GM13977 (cell line): ENCODE measurements around the gene COL13A1.

ENCODE experiments used
- DNase-seq: peaks from one replicate; pipeline ENCODE4 v3.0.0; 2012; ENCODE audit warnings: low spot score
- CTCF ChIP-seq: IDR thresholded peaks from 2 replicates; pipeline ENCODE4 v1.5.1; 2012; ENCODE audit warnings: mild to moderate bottlenecking, control low read depth; ENCODE audit not compliant: insufficient read depth; ENCODE audit errors: extremely low read depth, missing control alignments
- in situ Hi-C: fragments of 300-500 bp; cut with MboI; formaldehyde crosslinking; loops from one replicate; pipeline ENCODE4 v1.12.0; 2022; ENCODE audit warnings: low sequenced_read_pairs, low pct_unique_long_range_greater_than_20kb, mixed read lengths, inconsistent platforms; ENCODE audit not compliant: unreplicated experiment

COL13A1 gene

GRCh38 chr10:69897999-69898398 lies 96.3 kb downstream of the COL13A1 start:
- in situ Hi-C loops, result no loop called here
- TF ChIP-seq CTCF, result no peak
- DNase-seq, result no peak

- DNase-seq, result no peak
- in situ Hi-C loops, result no loop called here
- TF ChIP-seq CTCF, result no peak
Measured at GRCh38 chr10:69898524-69898923, 96.8 kb downstream of the COL13A1 start.

DNA sequence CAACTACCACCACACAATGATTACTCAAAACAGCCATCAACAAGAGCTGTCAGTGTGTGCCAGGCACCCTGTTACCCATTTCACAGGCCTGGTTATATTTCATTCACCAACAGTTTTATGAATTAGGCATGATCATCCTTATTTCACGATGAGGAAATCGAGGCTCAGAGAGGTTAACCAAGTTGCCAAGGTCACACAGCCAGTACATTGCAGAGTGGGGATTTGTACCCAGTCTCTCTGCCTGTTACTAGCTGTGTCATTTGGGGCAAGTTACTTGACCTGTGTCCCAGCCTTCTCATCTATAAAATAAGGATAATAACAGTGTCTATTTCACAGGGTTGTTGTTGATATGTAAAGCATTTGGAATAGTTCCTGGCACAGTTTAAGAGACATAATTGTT lies 97.2 kb downstream of the COL13A1 start:
- no peak for DNase-seq
- in situ Hi-C loops, result no loop called here

DNA sequence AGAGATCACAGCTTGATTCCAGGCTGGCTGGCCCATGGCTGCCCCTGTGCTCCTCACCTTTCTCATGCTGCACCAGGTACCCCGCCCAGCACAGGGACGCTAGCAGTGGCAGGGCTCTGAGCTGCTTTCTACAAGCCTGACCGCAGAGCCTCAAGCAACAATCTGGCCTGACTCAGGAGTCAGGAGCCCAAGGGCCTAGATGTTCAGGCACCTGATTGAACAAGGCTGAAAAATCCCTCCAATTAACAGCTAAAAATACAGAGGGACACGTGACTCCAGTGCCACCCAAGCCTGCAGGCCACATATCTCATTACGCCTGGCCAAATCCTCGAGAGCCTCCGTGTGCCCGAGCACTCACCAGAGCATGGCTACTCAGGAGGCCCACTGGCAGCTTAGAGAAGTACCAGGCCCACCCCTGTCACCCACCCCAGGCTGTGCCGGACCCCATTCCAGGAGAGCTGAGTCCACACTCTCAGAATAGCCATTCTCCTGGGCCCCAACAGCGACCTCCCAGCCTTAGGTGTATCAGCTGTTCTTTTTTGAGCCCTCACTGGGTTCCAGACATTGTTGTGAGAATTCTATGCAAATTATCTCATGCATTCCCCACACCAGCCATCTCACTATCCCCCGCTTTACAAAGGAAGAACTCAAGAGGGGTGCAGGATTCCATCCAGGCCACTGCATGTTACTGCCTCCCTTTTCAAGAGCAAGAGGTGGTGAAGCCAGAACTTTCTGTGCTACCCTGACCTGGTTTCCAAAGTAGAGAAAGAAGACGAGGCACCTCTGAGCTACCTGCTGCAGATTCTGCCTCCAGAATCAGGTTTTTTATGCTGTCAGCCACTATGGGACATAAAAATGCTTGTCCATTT lies 98.3 kb downstream of the COL13A1 start:
- in situ Hi-C loops, result no loop called here
- DNase-seq, result no peak
- no peak for TF ChIP-seq CTCF

More for the DNA sequence above, 97.2 kb downstream of the COL13A1 start:
- TF ChIP-seq CTCF, result no peak

- in situ Hi-C loops, result no loop called here
- TF ChIP-seq CTCF, result no peak
- DNase-seq, result no peak
Measured at GRCh38 chr10:69901022-69901421, 99.3 kb downstream of the COL13A1 start.

DNA sequence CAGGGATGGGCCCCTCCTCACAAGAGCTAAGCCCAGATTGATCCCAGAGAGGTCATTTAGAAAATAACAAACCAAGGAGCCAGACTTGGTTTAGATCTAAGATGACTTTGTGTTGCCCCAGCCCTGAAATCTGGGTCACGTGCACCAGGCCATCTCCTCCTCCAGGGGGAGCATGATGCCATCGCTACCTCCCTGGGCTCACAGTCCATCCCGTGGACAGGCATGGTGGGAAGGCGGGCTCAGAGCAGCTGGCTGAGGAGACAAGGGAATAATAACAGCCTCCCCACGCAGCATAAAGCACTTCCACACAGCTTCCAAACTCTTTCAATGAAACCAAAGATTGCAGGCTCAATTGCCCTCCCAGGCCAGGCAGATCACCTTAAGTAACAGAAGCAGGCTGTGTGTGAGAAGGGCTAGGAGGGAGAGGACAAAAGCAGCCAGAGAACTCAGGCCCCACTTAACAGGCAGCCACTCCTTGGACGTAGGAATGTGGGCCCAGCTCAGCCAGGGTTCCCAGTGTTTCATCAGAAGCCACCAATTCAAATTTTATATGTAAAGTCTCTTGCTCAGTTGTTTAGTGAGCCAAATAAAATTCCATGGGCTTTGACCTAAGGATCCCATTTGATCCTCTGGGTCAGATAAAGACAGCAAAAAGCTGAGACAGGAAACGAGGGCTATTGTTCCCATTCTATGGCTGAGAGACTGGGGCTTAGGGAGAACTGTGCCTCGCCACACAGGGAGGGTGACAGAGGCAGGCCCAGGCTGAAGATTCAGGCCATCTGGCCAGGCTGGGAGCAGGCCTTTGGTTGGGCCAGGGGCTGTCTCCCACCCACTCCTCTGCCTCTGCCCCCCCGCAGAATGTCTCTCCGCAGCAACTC lies 100.2 kb downstream of the COL13A1 start:
- DNase-seq, result peak; percentile 59
- peak; percentile 35 for TF ChIP-seq CTCF
- in situ Hi-C loops, result no loop called here
